CD4-positive, alpha-beta T cell treated with Interleukin-1 beta for 1 hour (primary cell): ENCODE results near the gene LARP4B.
"Not testable (repeated sequence)": the region's sequence is repeated elsewhere in the genome, so short reads cannot be mapped to it uniquely, and the experiment has no call there.

ENCODE experiments used
- DNase-seq, 2 donors: peaks; one replicate each; pipeline ENCODE4 v3.0.0-alpha.2; 2020 to 2022

LARP4B gene

GRCh38 chr10:785089-785860, 146.2 kb downstream of the LARP4B start:
- no peak for DNase-seq

DNA sequence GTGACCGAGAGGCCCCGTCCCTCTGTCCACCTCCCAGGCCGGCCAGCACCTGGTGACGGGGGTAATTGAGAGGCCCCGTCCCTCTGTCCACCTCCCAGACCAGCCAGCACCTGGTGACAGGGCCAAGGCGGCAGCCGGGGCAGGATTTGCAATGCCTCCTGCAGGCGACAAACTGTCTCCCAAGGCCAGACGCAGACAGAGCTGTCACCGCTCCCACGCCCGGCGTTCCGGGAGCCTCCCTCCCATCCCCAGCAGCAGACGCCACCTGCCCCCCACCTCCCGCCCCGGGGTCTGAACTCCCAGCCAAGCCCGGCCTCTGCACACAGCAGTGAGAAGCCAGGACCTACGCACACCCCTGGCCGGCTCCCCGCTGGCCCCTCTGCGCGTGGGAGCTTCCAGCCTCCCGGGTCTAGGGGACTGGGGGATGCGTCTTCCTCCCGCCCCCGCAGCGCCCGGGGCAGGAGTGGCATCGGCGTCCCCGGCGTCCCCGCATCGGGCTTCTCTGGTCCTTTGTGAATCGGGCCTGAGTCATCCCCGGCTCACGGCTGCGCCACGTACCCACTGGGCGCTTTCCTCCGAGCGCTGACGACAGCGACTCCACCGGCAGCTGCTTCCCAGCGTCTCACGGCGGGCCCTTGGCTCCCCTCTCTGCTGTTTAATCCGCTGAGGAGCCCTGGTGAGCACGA, 147.0 kb downstream of the LARP4B start:
- DNase-seq: no peak

- DNase-seq: no peak
These were observed 148.5 kb downstream of the LARP4B start for GRCh38 chr10:782751-783648.

- DNase-seq: no peak
These were observed 150.7 kb downstream of the LARP4B start for GRCh38 chr10:780536-781524.

DNA sequence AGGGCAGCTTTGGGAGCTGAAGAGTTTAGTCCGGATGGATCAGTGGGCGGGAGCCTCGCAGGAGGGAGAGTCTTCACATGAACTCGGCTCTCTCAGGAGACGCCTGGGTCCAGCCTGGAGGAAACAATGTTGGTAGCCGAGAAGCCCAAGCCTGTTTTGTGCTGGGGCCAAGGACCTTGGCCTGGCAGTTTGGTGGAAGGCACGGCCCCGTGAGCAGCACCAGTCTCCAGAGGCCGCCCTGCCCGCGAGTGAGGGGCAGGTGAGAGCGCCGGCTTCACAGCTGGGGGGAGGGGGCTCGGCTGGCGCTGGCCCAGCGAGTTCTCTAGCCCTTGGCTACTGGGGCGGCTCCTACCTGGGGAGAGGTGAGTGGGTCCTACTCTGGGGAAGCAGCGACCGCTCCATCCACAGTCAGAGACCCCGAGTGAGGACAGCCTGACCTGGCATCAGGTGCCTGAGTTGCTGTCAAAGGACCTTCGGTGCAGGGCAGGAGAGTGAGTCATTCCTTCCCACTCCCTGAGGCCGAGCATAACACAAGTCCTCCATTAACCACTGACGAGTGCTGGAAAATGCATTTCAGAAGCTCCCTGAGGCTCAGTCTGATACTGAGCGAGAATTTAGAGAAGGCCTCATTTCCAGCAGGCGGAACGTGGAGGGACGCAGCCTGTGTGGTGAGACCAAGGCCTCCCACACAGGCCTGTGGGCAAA, 152.7 kb downstream of the LARP4B start:
- no peak for DNase-seq

GRCh38 chr10:777913-778479, 153.5 kb downstream of the LARP4B start:
- DNase-seq: no peak

DNA sequence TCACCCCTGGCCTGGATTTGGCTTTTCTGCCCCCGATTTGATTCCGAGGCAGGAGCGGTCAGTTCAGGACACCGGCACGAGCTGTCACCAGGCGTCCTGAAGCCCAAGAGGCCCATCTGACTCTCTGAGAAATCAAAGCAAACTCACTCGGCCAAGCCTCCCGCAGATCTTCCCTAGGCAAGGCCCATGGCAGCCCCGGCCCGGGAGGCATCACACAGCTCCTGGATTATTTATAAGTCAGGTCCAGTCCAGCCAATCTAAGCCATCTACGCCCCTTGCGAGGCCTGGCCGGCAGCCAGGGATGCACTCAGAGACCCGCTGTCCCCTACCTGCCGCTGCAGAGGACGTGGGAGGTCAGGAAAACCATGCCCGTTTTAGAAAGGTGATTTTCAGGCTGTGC, 154.7 kb downstream of the LARP4B start:
- DNase-seq: no peak

GRCh38 chr10:775245-776075, 156.0 kb downstream of the LARP4B start:
- no peak for DNase-seq

DNA sequence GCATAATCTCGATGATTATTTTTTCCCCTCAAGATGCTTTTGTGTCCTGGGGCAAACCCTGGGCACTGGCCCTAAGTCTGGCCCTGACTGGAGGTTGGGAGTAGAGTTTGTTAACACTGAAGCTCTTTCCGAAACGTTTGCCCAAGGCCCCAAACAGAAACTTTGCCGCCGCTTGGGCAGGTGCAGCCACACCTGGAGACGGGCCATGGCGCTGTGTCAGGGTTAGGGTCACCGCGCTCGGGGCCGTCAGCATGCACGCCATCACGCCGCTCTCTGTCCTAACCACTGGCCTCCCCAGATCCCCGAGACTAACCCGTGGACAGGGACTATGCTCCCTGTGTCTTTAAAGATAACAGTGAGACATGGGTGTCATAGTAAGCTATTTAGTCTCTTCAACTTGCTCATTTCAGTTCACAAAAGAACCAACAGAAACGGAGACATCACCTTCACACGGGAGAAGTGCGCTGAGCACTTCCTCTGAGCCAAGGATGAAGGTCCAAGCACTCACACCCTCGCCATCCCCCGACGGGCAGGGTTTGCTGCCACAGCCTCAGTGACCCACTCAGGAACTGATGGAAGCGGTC, 156.8 kb downstream of the LARP4B start:
- no peak for DNase-seq

DNA sequence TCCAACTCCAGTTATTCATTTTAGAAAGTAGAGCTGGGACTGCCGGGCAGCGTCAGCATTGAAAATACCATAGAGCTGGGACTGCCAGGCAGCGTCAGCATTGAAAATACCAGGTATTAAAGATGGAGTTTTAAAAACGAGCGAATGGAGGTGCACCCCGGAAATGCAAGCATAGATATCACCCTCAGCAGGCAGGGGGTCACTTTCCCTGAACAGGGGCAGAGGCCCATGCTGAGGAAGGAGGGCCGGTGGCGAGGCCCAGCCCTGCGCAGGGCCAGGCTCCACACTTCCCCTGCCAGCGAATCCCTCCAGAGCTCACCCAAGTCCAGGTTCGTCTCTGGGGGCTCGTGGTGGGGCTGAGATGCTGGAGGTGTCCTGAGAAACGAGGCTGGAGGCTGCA, 157.3 kb downstream of the LARP4B start:
- no peak for DNase-seq

- DNase-seq: no peak
These were observed 157.8 kb downstream of the LARP4B start for GRCh38 chr10:773562-774161.

GRCh38 chr10:772227-772637, 159.3 kb downstream of the LARP4B start:
- DNase-seq: no peak

DNA sequence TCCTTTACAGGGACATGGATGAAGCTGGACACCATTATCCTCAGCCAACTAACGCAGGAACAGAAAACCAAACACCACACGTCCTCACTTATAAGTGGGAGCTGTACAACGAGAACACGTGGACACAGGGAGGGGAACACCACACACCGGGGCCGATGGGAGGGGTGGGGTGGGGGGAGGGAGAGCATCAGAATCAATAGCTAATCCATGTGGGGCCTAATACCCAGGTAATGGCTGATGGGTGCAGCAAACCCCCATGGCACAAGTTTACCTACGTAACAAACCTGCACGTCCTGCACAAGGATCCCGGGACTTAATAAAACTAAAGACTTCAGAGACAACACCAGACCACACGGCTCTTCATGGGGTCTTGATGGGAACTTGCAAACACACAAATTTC, 159.9 kb downstream of the LARP4B start:
- DNase-seq: no peak

- no peak for DNase-seq
These were observed 160.5 kb downstream of the LARP4B start for GRCh38 chr10:770975-771374.

DNA sequence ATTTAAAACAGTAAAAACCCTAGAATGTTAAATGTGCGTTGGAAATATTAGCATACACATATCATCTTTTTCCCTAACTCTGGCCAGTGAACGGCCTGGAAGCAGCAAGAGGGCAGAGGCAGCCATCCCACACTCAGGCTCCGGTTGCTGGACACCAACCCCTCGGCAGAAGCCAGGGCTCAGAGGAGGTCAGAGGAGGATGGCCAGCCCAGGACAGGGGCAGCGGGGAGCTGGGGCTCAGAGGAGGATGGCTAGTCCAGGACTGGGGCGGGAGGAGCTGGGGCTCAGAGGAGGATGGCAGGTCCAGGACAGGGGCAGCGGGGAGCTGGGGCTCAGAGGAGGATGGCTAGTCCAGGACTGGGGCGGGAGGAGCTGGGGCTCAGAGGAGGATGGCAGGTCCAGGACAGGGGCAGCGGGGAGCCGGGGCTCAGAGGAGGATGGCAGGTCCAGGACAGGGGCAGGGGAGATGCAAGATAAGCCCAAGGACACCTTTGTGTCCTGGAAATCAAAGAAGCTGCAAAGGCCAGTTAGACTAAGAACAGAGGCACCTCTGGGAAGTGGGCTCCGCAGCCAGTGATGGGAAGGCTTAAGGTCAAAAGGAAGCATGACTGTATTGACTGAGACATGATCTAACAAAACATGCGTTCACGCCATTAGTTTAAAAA, 161.3 kb downstream of the LARP4B start:
- DNase-seq: not testable (repeated sequence)

GRCh38 chr10:767794-768193, 163.7 kb downstream of the LARP4B start:
- no peak for DNase-seq

DNA sequence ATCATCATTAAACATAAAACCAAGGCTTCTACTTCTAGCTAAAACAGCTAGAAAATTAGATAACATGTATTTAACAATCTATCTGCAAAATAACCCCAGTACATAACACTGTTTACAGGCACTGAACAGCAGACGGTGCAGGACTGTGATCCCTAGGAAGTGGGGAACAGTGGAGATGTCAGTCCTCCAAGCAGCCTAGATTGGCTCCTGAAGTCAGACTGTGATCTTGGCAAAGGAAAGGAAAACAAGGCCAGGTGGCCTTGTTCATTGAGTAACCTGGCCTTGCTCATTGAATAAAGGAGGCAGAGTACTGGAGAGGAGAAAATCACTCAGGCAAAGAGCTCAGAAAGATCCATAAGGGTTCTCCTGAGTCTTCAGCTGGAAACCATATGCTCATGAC, 164.3 kb downstream of the LARP4B start:
- no peak for DNase-seq

DNA sequence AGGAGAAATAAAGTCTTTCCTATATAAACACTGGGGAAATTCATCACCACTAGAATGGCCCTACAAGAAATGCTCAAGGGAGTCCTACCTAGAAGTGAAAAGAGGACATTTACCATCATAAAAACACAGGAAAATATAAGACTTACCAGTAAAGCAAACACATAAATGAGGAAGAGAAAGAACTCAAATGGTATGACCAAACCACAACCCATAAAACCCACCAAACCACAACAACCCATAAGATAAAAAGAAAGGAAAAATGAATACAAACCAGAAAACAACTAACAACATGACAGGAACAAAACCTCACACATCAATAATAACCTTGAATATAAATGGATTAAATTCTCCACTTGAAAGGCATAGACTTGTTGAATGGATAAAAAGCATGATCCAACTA, 170.1 kb downstream of the LARP4B start:
- no peak for DNase-seq

GRCh38 chr10:760622-761021, 170.9 kb downstream of the LARP4B start:
- DNase-seq: no peak
